HL-60 (cell line): ENCODE results near the gene ALK.
A peak's percentile ranks its signal among the peaks of the same experiment; 100 is the strongest.

Experiments used
- DNase-seq, 2 experiments: peaks; one replicate each; pipeline ENCODE4 v3.0.0-alpha.2; 2010 to 2020; ENCODE audit warnings: low read depth in 1 of 2, low spot score in 1 of 2
- H3K27ac ChIP-seq: fragments of 250-450 bp; sonication (Bioruptor Pico); replicated peaks from 2 replicates; pipeline ENCODE4 v1.5.1; 2020; ENCODE audit warnings: mild to moderate bottlenecking, moderate library complexity
- H3K27me3 ChIP-seq: fragments of 250-450 bp; sonication (Bioruptor Pico); 2 replicates; pipeline ENCODE4 v1.5.1; 2021; ENCODE audit warnings: mild to moderate bottlenecking, moderate library complexity; ENCODE audit not compliant: insufficient read depth, poor library complexity, severe bottlenecking
- H3K4me3 ChIP-seq: replicated peaks from 2 replicates; pipeline ENCODE4 v1.5.1; 2011; ENCODE audit warnings: mild to moderate bottlenecking, control low read depth, low read length; ENCODE audit not compliant: insufficient read depth
- GABPA ChIP-seq: IDR thresholded peaks from 2 replicates; pipeline ENCODE4 v1.6.1; 2012; ENCODE audit warnings: low read depth
- POLR2AphosphoS5 ChIP-seq: IDR thresholded peaks from 2 replicates; pipeline ENCODE4 v1.6.1; 2012; ENCODE audit warnings: low read depth
- SPI1 ChIP-seq: IDR thresholded peaks from 2 replicates; pipeline ENCODE4 v1.6.1; 2012; ENCODE audit warnings: low read depth, mild to moderate bottlenecking, borderline replicate concordance
- TF ChIP-seq, protein P1 (sequence below): IDR thresholded peaks from 2 replicates; pipeline ENCODE4 v1.6.1; 2012; ENCODE audit warnings: low read depth; ENCODE audit not compliant: insufficient replicate concordance
- TF ChIP-seq, protein P2 (sequence below): IDR thresholded peaks from one replicate; pipeline ENCODE4 v1.5.1; 2011; ENCODE audit warnings: low read length, control low read depth, inconsistent platforms; ENCODE audit not compliant: insufficient read depth

ALK gene

DNA sequence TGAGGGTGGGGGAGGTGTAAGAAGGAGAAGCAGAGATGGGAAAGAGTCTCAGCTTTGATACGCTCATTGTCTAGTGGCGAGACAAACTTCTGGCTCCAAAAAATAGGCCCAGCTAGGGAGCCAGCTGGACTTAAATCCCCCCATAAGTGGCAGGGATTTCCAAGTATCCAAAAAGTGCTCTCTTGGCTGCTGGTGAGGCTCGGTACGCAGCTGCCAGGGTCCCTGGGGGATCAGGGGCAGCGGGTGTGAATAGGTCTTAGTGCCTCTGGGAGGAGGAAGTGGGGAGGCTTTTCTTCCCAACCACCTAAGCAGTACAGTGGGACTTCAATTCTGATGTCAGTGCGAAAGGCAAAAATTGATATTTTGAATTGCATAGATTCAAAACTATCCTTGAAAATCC is 73.5 kb downstream of the ALK start:
- H3K27ac ChIP-seq, result no peak overlapping the region
- no peak overlapping the region for H3K4me3 ChIP-seq
- DNase-seq, result no peak
- TF ChIP-seq SPI1 (no peak), GABPA (no peak), POLR2AphosphoS5 (no peak)
- TF ChIP-seq, protein P1, sequence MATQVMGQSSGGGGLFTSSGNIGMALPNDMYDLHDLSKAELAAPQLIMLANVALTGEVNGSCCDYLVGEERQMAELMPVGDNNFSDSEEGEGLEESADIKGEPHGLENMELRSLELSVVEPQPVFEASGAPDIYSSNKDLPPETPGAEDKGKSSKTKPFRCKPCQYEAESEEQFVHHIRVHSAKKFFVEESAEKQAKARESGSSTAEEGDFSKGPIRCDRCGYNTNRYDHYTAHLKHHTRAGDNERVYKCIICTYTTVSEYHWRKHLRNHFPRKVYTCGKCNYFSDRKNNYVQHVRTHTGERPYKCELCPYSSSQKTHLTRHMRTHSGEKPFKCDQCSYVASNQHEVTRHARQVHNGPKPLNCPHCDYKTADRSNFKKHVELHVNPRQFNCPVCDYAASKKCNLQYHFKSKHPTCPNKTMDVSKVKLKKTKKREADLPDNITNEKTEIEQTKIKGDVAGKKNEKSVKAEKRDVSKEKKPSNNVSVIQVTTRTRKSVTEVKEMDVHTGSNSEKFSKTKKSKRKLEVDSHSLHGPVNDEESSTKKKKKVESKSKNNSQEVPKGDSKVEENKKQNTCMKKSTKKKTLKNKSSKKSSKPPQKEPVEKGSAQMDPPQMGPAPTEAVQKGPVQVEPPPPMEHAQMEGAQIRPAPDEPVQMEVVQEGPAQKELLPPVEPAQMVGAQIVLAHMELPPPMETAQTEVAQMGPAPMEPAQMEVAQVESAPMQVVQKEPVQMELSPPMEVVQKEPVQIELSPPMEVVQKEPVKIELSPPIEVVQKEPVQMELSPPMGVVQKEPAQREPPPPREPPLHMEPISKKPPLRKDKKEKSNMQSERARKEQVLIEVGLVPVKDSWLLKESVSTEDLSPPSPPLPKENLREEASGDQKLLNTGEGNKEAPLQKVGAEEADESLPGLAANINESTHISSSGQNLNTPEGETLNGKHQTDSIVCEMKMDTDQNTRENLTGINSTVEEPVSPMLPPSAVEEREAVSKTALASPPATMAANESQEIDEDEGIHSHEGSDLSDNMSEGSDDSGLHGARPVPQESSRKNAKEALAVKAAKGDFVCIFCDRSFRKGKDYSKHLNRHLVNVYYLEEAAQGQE, result no peak
- TF ChIP-seq, protein P2, sequence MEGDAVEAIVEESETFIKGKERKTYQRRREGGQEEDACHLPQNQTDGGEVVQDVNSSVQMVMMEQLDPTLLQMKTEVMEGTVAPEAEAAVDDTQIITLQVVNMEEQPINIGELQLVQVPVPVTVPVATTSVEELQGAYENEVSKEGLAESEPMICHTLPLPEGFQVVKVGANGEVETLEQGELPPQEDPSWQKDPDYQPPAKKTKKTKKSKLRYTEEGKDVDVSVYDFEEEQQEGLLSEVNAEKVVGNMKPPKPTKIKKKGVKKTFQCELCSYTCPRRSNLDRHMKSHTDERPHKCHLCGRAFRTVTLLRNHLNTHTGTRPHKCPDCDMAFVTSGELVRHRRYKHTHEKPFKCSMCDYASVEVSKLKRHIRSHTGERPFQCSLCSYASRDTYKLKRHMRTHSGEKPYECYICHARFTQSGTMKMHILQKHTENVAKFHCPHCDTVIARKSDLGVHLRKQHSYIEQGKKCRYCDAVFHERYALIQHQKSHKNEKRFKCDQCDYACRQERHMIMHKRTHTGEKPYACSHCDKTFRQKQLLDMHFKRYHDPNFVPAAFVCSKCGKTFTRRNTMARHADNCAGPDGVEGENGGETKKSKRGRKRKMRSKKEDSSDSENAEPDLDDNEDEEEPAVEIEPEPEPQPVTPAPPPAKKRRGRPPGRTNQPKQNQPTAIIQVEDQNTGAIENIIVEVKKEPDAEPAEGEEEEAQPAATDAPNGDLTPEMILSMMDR, result no peak
- no peaks in the 10 kb centered on the region for H3K27me3 ChIP-seq

DNA sequence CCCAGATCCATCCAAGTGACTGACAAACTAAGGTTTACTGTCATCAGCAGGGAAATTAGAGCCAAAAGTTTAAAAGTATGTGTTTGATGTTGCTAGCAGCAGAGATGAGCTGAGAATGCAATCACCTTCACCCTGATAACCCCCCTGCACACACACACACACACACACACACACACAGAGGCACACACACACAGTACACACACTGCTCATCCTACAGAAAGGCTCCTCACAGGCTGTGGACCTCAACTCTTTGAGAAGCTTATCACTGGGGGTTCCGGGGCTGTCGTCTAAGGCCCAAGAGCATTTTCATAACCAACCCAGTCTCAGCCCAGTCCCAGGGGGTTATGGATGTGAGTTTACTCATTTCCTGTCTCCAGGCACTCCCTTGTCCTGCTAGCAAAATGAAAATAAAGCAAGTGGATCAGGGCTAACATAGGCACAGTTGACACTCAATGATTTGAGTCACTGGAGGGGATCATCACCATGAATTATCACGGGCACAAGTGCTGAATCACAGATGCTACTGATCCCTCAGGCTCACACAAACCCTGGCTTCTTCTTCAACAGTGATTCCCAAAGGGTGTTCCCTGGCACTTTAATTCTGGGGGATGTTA is 76.6 kb downstream of the ALK start:
- no peak overlapping the region for H3K4me3 ChIP-seq
- DNase-seq, result no peak
- no peaks in the 10 kb centered on the region for H3K27me3 ChIP-seq
- no peak overlapping the region for H3K27ac ChIP-seq
- TF ChIP-seq, protein P1, result no peak

DNA sequence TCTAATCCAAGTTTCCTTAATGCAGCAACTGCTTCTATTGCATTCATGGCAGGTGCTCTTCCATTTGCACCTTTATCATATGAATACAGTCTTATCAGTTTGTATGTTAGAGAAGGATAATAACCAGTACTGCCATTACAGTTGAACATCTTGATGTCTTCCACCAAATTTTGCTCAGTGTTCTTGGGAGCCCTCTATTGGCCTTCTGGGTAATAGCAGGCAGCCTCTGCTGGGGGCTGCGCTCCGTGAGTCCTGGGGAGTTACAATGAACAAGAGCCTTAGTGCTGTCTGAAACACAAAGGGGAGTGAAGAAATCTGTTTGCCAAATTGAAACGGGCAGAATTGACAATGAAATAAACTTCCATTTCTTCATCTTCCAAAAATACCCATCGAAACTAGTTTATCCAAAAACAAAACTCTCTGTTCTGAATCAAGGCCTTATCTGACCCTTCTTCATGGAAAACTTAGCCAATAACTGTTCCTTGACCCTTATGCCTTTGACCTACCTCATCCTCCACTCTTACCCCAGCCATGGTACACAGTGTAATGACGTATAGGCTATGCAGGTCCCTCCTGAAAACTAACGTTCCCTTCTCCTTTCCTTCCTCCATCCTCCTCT is 79.9 kb downstream of the ALK start:
- no peak overlapping the region for H3K4me3 ChIP-seq
- H3K27ac ChIP-seq, result no peak overlapping the region
- no peaks in the 10 kb centered on the region for H3K27me3 ChIP-seq
- DNase-seq, result peak; percentile 1 to 2
- TF ChIP-seq, protein P2, result peak; percentile 64
- TF ChIP-seq GABPA (no peak), SPI1 (no peak)

DNA sequence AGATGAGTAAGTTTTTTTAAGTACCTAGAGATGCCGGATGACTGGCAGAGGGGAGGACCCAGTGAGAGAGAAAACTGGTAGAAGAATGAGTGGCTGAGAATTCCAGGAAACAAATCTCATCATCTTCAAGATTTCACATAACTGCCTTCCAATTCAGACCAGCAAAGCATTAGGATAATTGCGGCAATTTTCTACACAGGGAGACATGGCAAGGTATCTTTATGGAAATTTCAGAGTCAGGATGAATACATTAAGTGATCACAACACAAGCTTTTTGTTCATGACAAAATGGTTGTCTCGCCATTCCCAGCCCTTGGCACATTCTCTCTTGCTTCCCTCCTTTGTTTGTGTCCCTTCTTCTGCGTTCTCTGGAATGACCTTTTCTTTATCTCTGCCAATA is 82.1 kb downstream of the ALK start:
- Histone ChIP-seq H3K4me3 (no peak overlapping the region), H3K27me3 (no peaks in the 10 kb centered on the region), H3K27ac (no peak overlapping the region)
- DNase-seq, result no peak
- TF ChIP-seq, protein P1, result no peak
- no peak for TF ChIP-seq POLR2AphosphoS5
- TF ChIP-seq, protein P2, result no peak
- no peak for TF ChIP-seq GABPA
- no peak for TF ChIP-seq SPI1
